Kidney epithelial cell (primary cell): Measurements from ENCODE around the gene SNRPA1. TPM values are rescaled to one million over a fixed set of nuclear protein-coding genes. Genes with fewer than 3 reads are reported as not detected.

Source experiments
- DNase-seq: peaks from one replicate; pipeline ENCODE4 v3.0.0-alpha.2; 2010; ENCODE audit warnings: low read depth
- H3K27me3 ChIP-seq: 2 replicates; pipeline ENCODE4 v1.6.0; 2011; ENCODE audit warnings: low read length; ENCODE audit not compliant: control insufficient read depth, insufficient read depth
- H3K36me3 ChIP-seq: 2 replicates; pipeline ENCODE4 v1.5.1; 2011; ENCODE audit warnings: low read length; ENCODE audit not compliant: control insufficient read depth, insufficient read depth
- H3K4me3 ChIP-seq: 2 replicates; pipeline ENCODE4 v1.5.1; 2011; ENCODE audit warnings: low read depth, mild to moderate bottlenecking, control low read depth, low read length
- total RNA-seq: library from RNA; depleted of rRNA; stranded (reverse); fragments of >200 nt; gene quantifications from 2 replicates; pipeline ENCODE4 v1.2.3, GENCODE V29; 2015
- TF ChIP-seq, protein P1 (sequence below): IDR thresholded peaks from 2 replicates; pipeline ENCODE4 v1.5.1; 2011; ENCODE audit warnings: mild to moderate bottlenecking, moderate library complexity, low read length, control low read depth, inconsistent platforms; ENCODE audit not compliant: insufficient read depth, poor library complexity, severe bottlenecking

The SNRPA1 gene
- total RNA-seq, 1 donor from 2014 or later, result 39.8 TPM

DNA sequence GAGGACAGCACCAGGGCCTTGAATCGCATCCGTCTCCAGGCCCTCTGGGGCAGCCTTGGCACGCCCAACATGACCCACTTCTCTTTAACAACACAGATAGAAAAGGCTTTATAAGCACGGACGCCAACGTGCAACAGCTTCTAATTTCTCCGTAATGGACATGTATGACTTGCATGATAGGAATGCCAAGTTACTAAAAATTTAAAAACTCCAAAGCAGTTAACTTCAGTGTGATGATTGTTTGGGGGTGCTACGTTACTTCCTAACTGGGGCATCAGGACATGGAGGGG is 30.9 kb upstream of the SNRPA1 start:
- DNase-seq, result no peak
- Histone ChIP-seq H3K27me3 (peaks cover 2% of the 10 kb centered on the region), H3K36me3 (no peaks in the 10 kb centered on the region), H3K4me3 (no peak overlapping the region)
- TF ChIP-seq, protein P1, sequence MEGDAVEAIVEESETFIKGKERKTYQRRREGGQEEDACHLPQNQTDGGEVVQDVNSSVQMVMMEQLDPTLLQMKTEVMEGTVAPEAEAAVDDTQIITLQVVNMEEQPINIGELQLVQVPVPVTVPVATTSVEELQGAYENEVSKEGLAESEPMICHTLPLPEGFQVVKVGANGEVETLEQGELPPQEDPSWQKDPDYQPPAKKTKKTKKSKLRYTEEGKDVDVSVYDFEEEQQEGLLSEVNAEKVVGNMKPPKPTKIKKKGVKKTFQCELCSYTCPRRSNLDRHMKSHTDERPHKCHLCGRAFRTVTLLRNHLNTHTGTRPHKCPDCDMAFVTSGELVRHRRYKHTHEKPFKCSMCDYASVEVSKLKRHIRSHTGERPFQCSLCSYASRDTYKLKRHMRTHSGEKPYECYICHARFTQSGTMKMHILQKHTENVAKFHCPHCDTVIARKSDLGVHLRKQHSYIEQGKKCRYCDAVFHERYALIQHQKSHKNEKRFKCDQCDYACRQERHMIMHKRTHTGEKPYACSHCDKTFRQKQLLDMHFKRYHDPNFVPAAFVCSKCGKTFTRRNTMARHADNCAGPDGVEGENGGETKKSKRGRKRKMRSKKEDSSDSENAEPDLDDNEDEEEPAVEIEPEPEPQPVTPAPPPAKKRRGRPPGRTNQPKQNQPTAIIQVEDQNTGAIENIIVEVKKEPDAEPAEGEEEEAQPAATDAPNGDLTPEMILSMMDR, result no peak

GRCh38 chr15:101325263-101326025 is 30.4 kb upstream of the SNRPA1 start:
- TF ChIP-seq, protein P1, result no peak
- H3K27me3 ChIP-seq, result peaks cover 2% of the 10 kb centered on the region
- H3K36me3 ChIP-seq, result no peaks in the 10 kb centered on the region
- H3K4me3 ChIP-seq, result no peak overlapping the region
- DNase-seq, result no peak

DNA sequence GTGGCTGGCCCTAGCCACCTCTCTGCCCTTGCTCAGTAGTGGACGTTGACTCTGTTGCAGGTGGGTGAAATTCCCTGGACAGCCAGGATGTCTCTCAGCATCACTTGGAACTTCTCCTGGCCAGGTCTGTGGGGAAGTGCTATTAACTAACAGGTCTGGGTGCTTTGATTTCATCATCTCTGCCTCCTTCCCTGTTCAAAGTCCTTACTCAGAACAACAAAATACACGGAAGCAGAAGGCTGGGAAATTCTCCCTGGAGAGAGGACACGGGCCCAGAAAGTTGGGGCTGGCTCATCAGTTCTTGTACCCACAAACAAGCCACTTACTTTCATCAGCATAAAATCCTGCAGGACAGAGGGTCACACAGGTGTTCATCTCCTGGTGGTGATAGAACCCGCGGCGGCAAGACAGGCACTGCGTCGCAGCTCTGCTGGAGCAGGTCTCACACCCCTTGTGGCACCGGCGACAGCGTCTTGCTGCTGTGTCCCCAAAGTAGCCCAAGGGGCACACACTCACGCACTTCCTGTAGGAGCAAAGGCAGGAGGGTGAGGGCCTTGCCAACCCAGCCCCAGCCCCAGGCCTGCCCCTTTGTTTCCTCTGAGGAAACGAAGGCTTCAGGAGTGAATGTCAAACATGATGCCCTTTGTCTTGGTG is 29.6 kb upstream of the SNRPA1 start:
- no peak for DNase-seq
- Histone ChIP-seq H3K27me3 (peaks cover 2% of the 10 kb centered on the region), H3K36me3 (no peaks in the 10 kb centered on the region), H3K4me3 (no peak overlapping the region)
- TF ChIP-seq, protein P1, result no peak

GRCh38 chr15:101323793-101324523 is 28.9 kb upstream of the SNRPA1 start:
- H3K27me3 ChIP-seq, result peaks cover 2% of the 10 kb centered on the region
- H3K36me3 ChIP-seq, result no peaks in the 10 kb centered on the region
- TF ChIP-seq, protein P1, result no peak
- DNase-seq, result no peak
- H3K4me3 ChIP-seq, result no peak overlapping the region

- Histone ChIP-seq H3K4me3 (no peak overlapping the region), H3K36me3 (no peaks in the 10 kb centered on the region), H3K27me3 (peaks cover 2% of the 10 kb centered on the region)
- TF ChIP-seq, protein P1, result no peak
- DNase-seq, result no peak
Observed at GRCh38 chr15:101322854-101323477, 27.9 kb upstream of the SNRPA1 start.
